ENCODE measurements around the gene NOB1.
"Not testable (repeated sequence)": the region's sequence is repeated elsewhere in the genome, so short reads cannot be mapped to it uniquely, and the experiment has no call there.

The NOB1 gene

GRCh38 chr16:69757375-69757774 lies 2.6 kb upstream of the NOB1 start:
- not testable (repeated sequence) for DNase-seq

- no peak for DNase-seq
Observed at GRCh38 chr16:69756705-69757104, 2.0 kb upstream of the NOB1 start.

- DNase-seq, result no peak
Observed at GRCh38 chr16:69754143-69754468, 620 bp downstream of the NOB1 start.

- no peak for DNase-seq
Observed at GRCh38 chr16:69748694-69749345, 5.9 kb downstream of the NOB1 start.

- no peak for DNase-seq
Observed at GRCh38 chr16:69747115-69747514, 7.6 kb downstream of the NOB1 start.

GRCh38 chr16:69745959-69746358 lies 8.8 kb downstream of the NOB1 start:
- DNase-seq, result no peak

GRCh38 chr16:69745232-69745612 lies 9.5 kb downstream of the NOB1 start:
- DNase-seq, result no peak

GRCh38 chr16:69744363-69745231 lies 10.1 kb downstream of the NOB1 start:
- no peak for DNase-seq

GRCh38 chr16:69741951-69742904 lies 12.5 kb downstream of the NOB1 start:
- peak; percentile 61 for DNase-seq

- peak; percentile 21 for DNase-seq
Observed at GRCh38 chr16:69741519-69741918, 13.2 kb downstream of the NOB1 start.

GRCh38 chr16:69732101-69732500 lies 22.6 kb downstream of the NOB1 start:
- no peak for DNase-seq

- not testable (repeated sequence) for DNase-seq
Observed at GRCh38 chr16:69731280-69731679, 23.4 kb downstream of the NOB1 start.

- DNase-seq, result not testable (repeated sequence)
Observed at GRCh38 chr16:69729030-69729429, 25.7 kb downstream of the NOB1 start.

- no peak for DNase-seq
Observed at GRCh38 chr16:69727916-69728270, 26.8 kb downstream of the NOB1 start.

GRCh38 chr16:69726313-69727060 lies 28.2 kb downstream of the NOB1 start, which contains the start of gene NQO1:
TSS of gene NQO1 (minus strand) at chr16:69726560. CDS start at chr16:69726439, 121 bp downstream.
- DNase-seq, result peak; percentile 99

- no peak for DNase-seq
Observed at GRCh38 chr16:69725480-69726312, 29.0 kb downstream of the NOB1 start.

- DNase-seq, result peak; percentile 16
Observed at GRCh38 chr16:69724981-69725479, 29.7 kb downstream of the NOB1 start.

- DNase-seq, result no peak
Observed at GRCh38 chr16:69724414-69724873, 30.3 kb downstream of the NOB1 start.

- DNase-seq, result no peak
Observed at GRCh38 chr16:69721441-69721957, 33.2 kb downstream of the NOB1 start.

- no peak for DNase-seq
Observed at GRCh38 chr16:69720822-69721430, 33.8 kb downstream of the NOB1 start.
